Kidney (tissue), 14 donors: ENCODE measurements around the gene BLCAP. TPM values are rescaled to one million over a fixed set of nuclear protein-coding genes. Genes with fewer than 3 reads are reported as not detected.
"Not testable (repeated sequence)": the region's sequence is repeated elsewhere in the genome, so short reads cannot be mapped to it uniquely, and the experiment has no call there.

Source experiments
- DNase-seq, 5 donors: peaks; one replicate each; pipeline ENCODE4 v3.0.0-alpha.2; 2013 to 2020
- FAIRE-seq: peaks from 2 replicates; lab custom pipeline; 2012; peaks lifted over from hg19 to GRCh38; lab: Jason Lieb, UNC
- H3K27ac ChIP-seq, 2 donors: one replicate each; pipeline ENCODE4 v1.7.0; 2013; ENCODE audit warnings: low read depth in 2 of 2, low read length in 2 of 2, inconsistent platforms in 1 of 2
- H3K27me3 ChIP-seq: one replicate; pipeline ENCODE4 v1.7.1; 2013; ENCODE audit warnings: low read length, inconsistent platforms; ENCODE audit not compliant: control insufficient read depth, insufficient read depth
- H3K36me3 ChIP-seq, 3 donors: one replicate each; pipeline versions ENCODE4 v1.7.0 to v1.7.1; 2013; ENCODE audit warnings: low read length in 3 of 3, control low read depth in 1 of 3, inconsistent platforms in 1 of 3; ENCODE audit not compliant: insufficient read depth in 3 of 3, control insufficient read depth in 2 of 3
- H3K4me1 ChIP-seq, 3 donors: one replicate each; pipeline versions ENCODE4 v1.7.0 to v1.7.1; 2013; ENCODE audit warnings: low read length in 3 of 3, inconsistent platforms in 1 of 3, low read depth in 1 of 3; ENCODE audit not compliant: control insufficient read depth in 2 of 3, insufficient read depth in 2 of 3
- H3K4me3 ChIP-seq, 3 donors: one replicate each; pipeline versions ENCODE4 v1.7.0 to v1.8.1; 2013; ENCODE audit warnings: low read length in 3 of 3, control low read depth in 1 of 3, inconsistent platforms in 1 of 3
- H3K9ac ChIP-seq, 3 donors: one replicate each; pipeline versions ENCODE4 v1.7.0 to v1.7.1; 2013; ENCODE audit warnings: low read length in 3 of 3, control low read depth in 1 of 3, inconsistent platforms in 1 of 3
- H3K9me3 ChIP-seq, 3 donors: one replicate each; pipeline versions ENCODE4 v1.7.0 to v1.7.1; 2013; ENCODE audit warnings: low read length in 3 of 3, control low read depth in 1 of 3, inconsistent platforms in 1 of 3; ENCODE audit not compliant: control insufficient read depth in 2 of 3, insufficient read depth in 1 of 3
- intact Hi-C: fragments of 100-400 bp; cut with DNase I; formaldehyde crosslinking; loops from one replicate; pipeline ENCODE4 v1.11.1; 2022
- polyA plus RNA-seq: library from polyadenylated mRNA; stranded (reverse); fragments of 350-450 nt; fragmentation: Illumina TruSeq; extraction: RNeasy Lipid Tissue Mini Kit (QIAGEN cat#74804); gene quantifications from one replicate; pipeline ENCODE4 v1.2.3, GENCODE V29; 2014; ENCODE audit warnings: low read depth, low replicate concordance; ENCODE audit not compliant: insufficient read depth
- total RNA-seq: library from RNA; stranded (reverse); fragmentation: NEBNext Ultra II Directional; extraction: Animal tissue kit (Norgen Biotek cat#: 25700); gene quantifications from one replicate; pipeline ENCODE4 v1.2.1, GENCODE V29; 2021
- TF ChIP-seq, protein P1 (sequence below): IDR thresholded peaks from 3 replicates; pipeline ENCODE4 v1.5.1; 2012; ENCODE audit warnings: mild to moderate bottlenecking, moderate library complexity, borderline replicate concordance; ENCODE audit not compliant: insufficient read depth; ENCODE audit errors: extremely low read depth
- donor health status: control.
- donor health status: control.
- donor health status: control.
- donor health status: control.
- donor health status: control.
- donor health status: DM: yes; HTN: yes; CAD: no.
- donor health status: Normal renal cell carcinoma (clear cell type).

BLCAP gene
- total and polyA plus RNA-seq, 2 donors from 2014 or later: 76.1 to 106 TPM

DNA sequence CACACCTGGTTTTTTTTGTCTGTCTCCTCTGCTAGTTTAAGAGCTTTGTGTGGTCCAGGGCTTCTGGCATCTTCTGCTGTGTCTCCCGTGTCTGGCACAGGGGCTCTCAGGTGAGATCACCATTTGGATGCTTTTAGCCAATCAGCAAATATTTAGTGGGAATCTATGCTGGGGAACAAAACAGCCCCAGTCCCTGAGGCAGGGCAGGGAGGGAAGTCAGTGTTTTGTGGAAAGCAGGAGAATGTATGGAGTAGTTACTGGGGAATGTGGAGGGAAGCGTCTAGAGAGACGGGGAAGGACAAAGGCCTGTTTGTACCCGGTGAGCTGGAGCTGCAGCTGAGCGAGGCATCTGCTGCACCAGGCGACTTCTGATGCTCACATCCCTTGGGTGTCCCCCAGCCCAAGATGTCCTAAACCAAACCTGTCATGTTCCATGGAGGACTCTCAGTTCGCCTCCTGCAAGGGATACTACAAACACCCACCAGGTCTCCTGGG, 55.9 kb downstream of the BLCAP start:
- DNase-seq (no peak), FAIRE-seq (no peak)
- no peak overlapping the region for H3K27ac ChIP-seq
- intact Hi-C loops: no loop called here
- peaks cover 0 to 2% (median 0%) of the 10 kb centered on the region in 3 donors for H3K4me1 ChIP-seq
- H3K9me3 ChIP-seq: no peaks in the 10 kb centered on the region
- H3K9ac ChIP-seq: no peak overlapping the region
- no peaks in the 10 kb centered on the region for H3K27me3 ChIP-seq
- H3K4me3 ChIP-seq: no peak overlapping the region
- no peaks in the 10 kb centered on the region for H3K36me3 ChIP-seq
- TF ChIP-seq, protein P1, sequence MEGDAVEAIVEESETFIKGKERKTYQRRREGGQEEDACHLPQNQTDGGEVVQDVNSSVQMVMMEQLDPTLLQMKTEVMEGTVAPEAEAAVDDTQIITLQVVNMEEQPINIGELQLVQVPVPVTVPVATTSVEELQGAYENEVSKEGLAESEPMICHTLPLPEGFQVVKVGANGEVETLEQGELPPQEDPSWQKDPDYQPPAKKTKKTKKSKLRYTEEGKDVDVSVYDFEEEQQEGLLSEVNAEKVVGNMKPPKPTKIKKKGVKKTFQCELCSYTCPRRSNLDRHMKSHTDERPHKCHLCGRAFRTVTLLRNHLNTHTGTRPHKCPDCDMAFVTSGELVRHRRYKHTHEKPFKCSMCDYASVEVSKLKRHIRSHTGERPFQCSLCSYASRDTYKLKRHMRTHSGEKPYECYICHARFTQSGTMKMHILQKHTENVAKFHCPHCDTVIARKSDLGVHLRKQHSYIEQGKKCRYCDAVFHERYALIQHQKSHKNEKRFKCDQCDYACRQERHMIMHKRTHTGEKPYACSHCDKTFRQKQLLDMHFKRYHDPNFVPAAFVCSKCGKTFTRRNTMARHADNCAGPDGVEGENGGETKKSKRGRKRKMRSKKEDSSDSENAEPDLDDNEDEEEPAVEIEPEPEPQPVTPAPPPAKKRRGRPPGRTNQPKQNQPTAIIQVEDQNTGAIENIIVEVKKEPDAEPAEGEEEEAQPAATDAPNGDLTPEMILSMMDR: no peak

DNA sequence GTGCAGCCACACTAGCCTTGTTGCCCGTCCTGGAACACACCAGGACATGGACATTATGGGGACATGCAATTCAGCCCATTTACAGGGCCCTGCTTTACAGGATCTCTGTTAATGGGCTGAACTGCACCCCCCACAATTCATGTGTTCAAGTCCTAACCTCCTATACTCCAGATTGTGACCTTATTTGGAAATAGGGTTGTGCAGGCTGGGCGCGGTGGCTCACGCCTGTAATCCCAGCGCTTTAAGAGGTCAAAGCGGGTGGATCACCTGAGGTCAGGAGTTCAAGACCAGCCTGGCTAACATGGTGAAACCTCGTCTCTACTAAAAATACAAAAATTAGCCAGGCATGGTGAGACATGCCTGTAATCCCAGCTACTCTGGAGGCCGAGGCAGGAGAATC, 57.5 kb downstream of the BLCAP start:
- H3K4me1 ChIP-seq, H3K9me3 ChIP-seq, H3K4me3 ChIP-seq, H3K27ac ChIP-seq, H3K9ac ChIP-seq, H3K36me3 ChIP-seq, H3K27me3 ChIP-seq, intact Hi-C loops, DNase-seq, FAIRE-seq: not testable (repeated sequence)

DNA sequence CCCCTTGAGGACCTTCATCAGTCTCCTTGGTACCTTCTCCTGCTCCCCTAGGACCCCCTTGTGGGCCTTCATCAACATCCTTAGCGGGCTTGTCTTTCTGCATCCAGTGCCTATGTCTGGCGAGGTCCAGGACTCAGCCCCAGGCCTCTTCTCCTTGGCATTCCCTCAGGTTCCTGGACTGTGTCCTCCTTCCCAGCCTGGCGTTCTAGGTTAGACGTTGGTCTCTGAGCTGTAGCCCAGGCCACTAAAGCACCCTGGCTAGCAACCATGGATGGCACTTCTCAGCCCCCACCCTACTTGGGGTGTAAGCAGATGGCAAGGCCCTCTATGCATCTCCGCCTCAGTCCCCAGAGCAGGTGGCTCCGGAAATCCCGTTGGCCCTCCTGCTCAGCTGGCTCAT, 58.1 kb downstream of the BLCAP start:
- Histone ChIP-seq H3K4me3 (no peak overlapping the region), H3K27ac (no peak overlapping the region), H3K27me3 (no peaks in the 10 kb centered on the region), H3K9ac (no peak overlapping the region), H3K9me3 (no peaks in the 10 kb centered on the region), H3K36me3 (no peaks in the 10 kb centered on the region), H3K4me1 (no peaks in the 10 kb centered on the region)
- intact Hi-C loops: no loop called here
- FAIRE-seq: no peak
- TF ChIP-seq, protein P1: no peak
- no peak for DNase-seq

DNA sequence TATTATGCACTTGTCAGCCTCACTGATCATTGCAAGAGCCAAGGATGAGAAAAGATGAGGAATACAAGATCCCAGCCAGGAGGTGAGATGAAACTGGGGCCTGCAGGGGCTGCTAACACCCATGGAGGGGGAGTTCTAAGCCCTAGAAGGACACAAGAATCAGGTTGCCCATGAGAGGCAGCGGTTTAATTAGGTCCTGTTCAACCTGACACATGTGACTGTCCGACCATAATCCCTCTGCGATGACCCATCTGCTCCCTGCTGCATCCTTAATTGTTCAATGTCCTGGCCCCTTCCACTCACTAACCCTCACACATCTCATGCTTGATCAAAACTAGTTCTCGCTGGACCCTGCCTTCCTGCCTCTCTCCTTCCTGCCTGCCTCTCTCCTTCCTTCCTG, 58.8 kb downstream of the BLCAP start:
- DNase-seq (no peak), FAIRE-seq (no peak)
- Histone ChIP-seq H3K27ac (no peak overlapping the region), H3K4me3 (no peak overlapping the region), H3K36me3 (no peaks in the 10 kb centered on the region), H3K4me1 (no peaks in the 10 kb centered on the region), H3K9ac (no peak overlapping the region), H3K27me3 (no peaks in the 10 kb centered on the region), H3K9me3 (no peaks in the 10 kb centered on the region)
- TF ChIP-seq, protein P1: no peak
- intact Hi-C loops: no loop called here

Other genes starting within 250 kb of the BLCAP start
- gene MANBAL, start 238.2 kb downstream of the BLCAP start, total RNA-seq: 45.7 TPM
- 93.3 TPM for gene MANBAL, start 238.2 kb downstream of the BLCAP start, polyA plus RNA-seq
- 70.0 TPM for gene SRC, start 181.7 kb downstream of the BLCAP start, total RNA-seq
- 28.5 TPM for gene SRC, start 181.7 kb downstream of the BLCAP start, polyA plus RNA-seq
- gene NNAT, start 6.6 kb downstream of the BLCAP start, total RNA-seq: 0.25 TPM
- not detected for gene NNAT, start 6.6 kb downstream of the BLCAP start, polyA plus RNA-seq
- 40.9 TPM for gene CTNNBL1, start 166.2 kb upstream of the BLCAP start, total RNA-seq
- 70.9 TPM for gene CTNNBL1, start 166.2 kb upstream of the BLCAP start, polyA plus RNA-seq